ENCODE data around the gene PAK1IP1. TPM values are rescaled to one million over a fixed set of nuclear protein-coding genes. Genes with fewer than 3 reads are reported as not detected.
"Not testable (repeated sequence)": the region's sequence is repeated elsewhere in the genome, so short reads cannot be mapped to it uniquely, and the experiment has no call there.

The PAK1IP1 gene
- total RNA-seq, 1 donor from 2014 or later = 37.4 TPM

DNA sequence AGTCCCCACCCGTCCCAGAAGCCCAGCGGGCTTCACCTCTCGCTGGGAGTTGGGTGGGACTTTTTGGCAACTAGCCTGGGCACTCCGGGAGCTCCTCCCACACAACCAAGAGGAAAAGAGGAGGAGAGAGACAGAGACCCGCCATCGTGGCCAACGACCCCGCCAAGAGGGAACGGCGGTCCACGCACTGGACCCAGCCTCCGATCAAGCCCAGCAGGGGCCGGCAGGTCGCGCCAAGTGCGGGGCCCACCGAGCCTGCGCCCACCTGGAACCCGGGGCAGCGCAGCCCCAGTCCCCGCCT is 25.1 kb downstream of the PAK1IP1 start:
- intact Hi-C loops (cut with micrococcal nuclease) = no loop called here
- DNase-seq (ENCODE audit: low spot score) = no peak

DNA sequence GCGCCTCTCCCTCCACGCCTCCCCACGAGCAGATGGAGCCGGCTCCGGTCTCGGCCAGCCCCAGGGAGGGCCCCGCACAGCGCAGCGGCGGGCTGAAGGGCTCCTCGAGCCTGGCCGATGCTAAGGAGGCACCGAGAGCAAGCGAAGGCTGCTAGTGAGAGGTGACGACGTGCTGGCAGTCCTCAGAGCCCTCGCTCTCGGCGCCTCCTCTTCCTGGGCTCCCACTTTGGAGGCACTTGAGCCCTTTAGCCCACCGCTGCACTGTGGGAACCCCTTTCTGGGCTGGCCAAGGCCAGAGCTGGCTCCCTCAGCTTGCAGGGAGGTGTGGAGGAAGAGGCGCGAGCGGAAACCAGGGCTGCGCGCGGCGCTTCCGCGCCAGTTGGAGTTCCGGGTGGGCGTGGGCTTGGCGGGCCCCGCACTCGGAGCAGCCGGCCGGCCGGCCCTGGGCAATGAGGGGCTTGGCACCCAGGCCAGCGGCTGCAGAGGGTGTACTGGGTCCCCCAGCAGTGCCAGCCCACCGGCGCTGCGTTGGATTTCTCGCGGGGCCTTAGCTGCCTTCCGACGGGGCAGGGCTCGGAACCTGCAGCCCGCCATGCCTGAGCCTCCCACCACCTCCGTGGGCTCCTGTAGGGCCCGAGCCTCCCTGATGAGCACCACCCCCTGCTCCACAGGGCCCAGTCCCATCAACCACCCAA is 25.6 kb downstream of the PAK1IP1 start:
- H3K4me3 Mint-ChIP-seq = peak overlapping the region; percentile 91
- peaks cover 12% of the 10 kb centered on the region for H3K36me3 Mint-ChIP-seq (ENCODE audit: low read depth)
- DNase-seq (ENCODE audit: low spot score) = peak; percentile 63
- intact Hi-C loops (cut with micrococcal nuclease) = no loop called here
- H3K4me1 Mint-ChIP-seq (ENCODE audit: low read depth) = peaks cover 51% of the 10 kb centered on the region
- H3K9me3 Mint-ChIP-seq = peaks cover 14% of the 10 kb centered on the region
- H3K27ac Mint-ChIP-seq = peak overlapping the region; percentile 93
- H3K27me3 Mint-ChIP-seq (ENCODE audit: insufficient read depth) = no peaks in the 10 kb centered on the region

More for the DNA sequence above, 25.1 kb downstream of the PAK1IP1 start:
- H3K36me3 Mint-ChIP-seq (ENCODE audit: low read depth) = peaks cover 9% of the 10 kb centered on the region
- H3K27me3 Mint-ChIP-seq (ENCODE audit: insufficient read depth) = no peaks in the 10 kb centered on the region
- H3K4me1 Mint-ChIP-seq (ENCODE audit: low read depth) = peaks cover 47% of the 10 kb centered on the region
- peak overlapping the region; percentile 86 for H3K27ac Mint-ChIP-seq
- H3K4me3 Mint-ChIP-seq = peak overlapping the region; percentile 89
- H3K9me3 Mint-ChIP-seq = peaks cover 14% of the 10 kb centered on the region

GRCh38 chr6:10720960-10721849 is 26.4 kb downstream of the PAK1IP1 start:
- H3K4me1 Mint-ChIP-seq (ENCODE audit: low read depth) = peaks cover 55% of the 10 kb centered on the region
- DNase-seq (ENCODE audit: low spot score); intact Hi-C loops (cut with micrococcal nuclease); H3K27me3 Mint-ChIP-seq (ENCODE audit: insufficient read depth): not testable (repeated sequence)
- peak overlapping the region; percentile 91 for H3K4me3 Mint-ChIP-seq
- peaks cover 16% of the 10 kb centered on the region for H3K36me3 Mint-ChIP-seq (ENCODE audit: low read depth)
- H3K27ac Mint-ChIP-seq = peak overlapping the region; percentile 93
- H3K9me3 Mint-ChIP-seq = peaks cover 14% of the 10 kb centered on the region

GRCh38 chr6:10721850-10722569 is 27.2 kb downstream of the PAK1IP1 start:
- intact Hi-C loops (cut with micrococcal nuclease) = no loop called here
- Mint-ChIP-seq H3K4me1 (ENCODE audit: low read depth) (peaks cover 55% of the 10 kb centered on the region), H3K9me3 (peaks cover 14% of the 10 kb centered on the region), H3K36me3 (ENCODE audit: low read depth) (peaks cover 18% of the 10 kb centered on the region), H3K4me3 (peak overlapping the region; percentile 91), H3K27ac (peak overlapping the region; percentile 93), H3K27me3 (ENCODE audit: insufficient read depth) (no peaks in the 10 kb centered on the region)
- no peak for DNase-seq (ENCODE audit: low spot score)

- Mint-ChIP-seq H3K9me3 (peaks cover 14% of the 10 kb centered on the region), H3K36me3 (ENCODE audit: low read depth) (peaks cover 19% of the 10 kb centered on the region), H3K27ac (peak overlapping the region; percentile 93), H3K4me1 (ENCODE audit: low read depth) (peaks cover 55% of the 10 kb centered on the region), H3K27me3 (ENCODE audit: insufficient read depth) (no peaks in the 10 kb centered on the region), H3K4me3 (peak overlapping the region; percentile 91)
- no peak for DNase-seq (ENCODE audit: low spot score)
- intact Hi-C loops (cut with micrococcal nuclease) = no loop called here
Measured at GRCh38 chr6:10722570-10722819, 27.7 kb downstream of the PAK1IP1 start.

- peak; percentile 88 for DNase-seq (ENCODE audit: low spot score)
- Mint-ChIP-seq H3K4me1 (ENCODE audit: low read depth) (peaks cover 55% of the 10 kb centered on the region), H3K4me3 (peak within 1 kb of the TSS; percentile 91), H3K9me3 (peaks cover 9% of the 10 kb centered on the region), H3K27ac (peak within 1 kb of the TSS; percentile 93), H3K27me3 (ENCODE audit: insufficient read depth) (no peaks in the 10 kb centered on the region), H3K36me3 (ENCODE audit: low read depth) (peaks cover 16% of the 10 kb centered on the region)
- intact Hi-C loops (cut with micrococcal nuclease) = loop anchor here (1.0 kb wide), 7 partner anchors 24 to 370 kb away; partner anchors contain the start of genes C6orf52, MAK, PAK1IP1 and SMIM13
Measured at GRCh38 chr6:10722820-10723566, 28.2 kb downstream of the PAK1IP1 start, which contains the start of gene TMEM14C. TMEM14C (plus strand) TSS chr6:10723070; CDS start chr6:10724614, 1,544 bp downstream.

GRCh38 chr6:10723567-10723881 is 28.8 kb downstream of the PAK1IP1 start:
- H3K4me1 Mint-ChIP-seq (ENCODE audit: low read depth) = peaks cover 53% of the 10 kb centered on the region
- H3K4me3 Mint-ChIP-seq = peak overlapping the region; percentile 91
- H3K9me3 Mint-ChIP-seq = peaks cover 6% of the 10 kb centered on the region
- no peak for DNase-seq (ENCODE audit: low spot score)
- intact Hi-C loops (cut with micrococcal nuclease) = loop anchor here (1.0 kb wide), 7 partner anchors 24 to 370 kb away; partner anchors contain the start of genes C6orf52, MAK, PAK1IP1 and SMIM13
- no peaks in the 10 kb centered on the region for H3K27me3 Mint-ChIP-seq (ENCODE audit: insufficient read depth)
- peak overlapping the region; percentile 93 for H3K27ac Mint-ChIP-seq
- H3K36me3 Mint-ChIP-seq (ENCODE audit: low read depth) = peaks cover 15% of the 10 kb centered on the region

DNA sequence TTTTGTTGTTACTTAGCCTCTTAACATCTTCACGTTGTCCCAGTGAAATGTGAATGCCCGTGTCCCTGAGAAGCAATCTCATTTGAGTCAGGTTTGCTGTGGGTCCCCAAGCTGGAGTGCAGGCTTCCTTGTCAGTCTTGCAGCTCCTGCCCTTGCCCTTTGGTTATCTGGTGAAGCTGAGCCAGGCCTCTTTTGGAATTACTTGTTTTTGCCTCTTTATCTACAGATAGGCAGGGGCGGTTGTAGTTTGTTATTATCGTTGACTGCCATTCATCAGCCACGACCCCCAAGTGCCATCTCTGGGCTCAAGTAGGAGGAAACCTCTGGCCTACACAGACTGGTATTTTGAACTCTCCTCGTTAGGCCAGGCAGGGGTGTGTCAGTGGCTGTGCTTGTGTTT is 30.3 kb downstream of the PAK1IP1 start:
- DNase-seq (ENCODE audit: low spot score) = no peak
- H3K36me3 Mint-ChIP-seq (ENCODE audit: low read depth) = peaks cover 16% of the 10 kb centered on the region
- no peaks in the 10 kb centered on the region for H3K9me3 Mint-ChIP-seq
- intact Hi-C loops (cut with micrococcal nuclease) = no loop called here
- peak overlapping the region; percentile 9 for H3K4me3 Mint-ChIP-seq
- H3K27me3 Mint-ChIP-seq (ENCODE audit: insufficient read depth) = no peaks in the 10 kb centered on the region
- no peak overlapping the region for H3K27ac Mint-ChIP-seq
- peaks cover 44% of the 10 kb centered on the region for H3K4me1 Mint-ChIP-seq (ENCODE audit: low read depth)

DNA sequence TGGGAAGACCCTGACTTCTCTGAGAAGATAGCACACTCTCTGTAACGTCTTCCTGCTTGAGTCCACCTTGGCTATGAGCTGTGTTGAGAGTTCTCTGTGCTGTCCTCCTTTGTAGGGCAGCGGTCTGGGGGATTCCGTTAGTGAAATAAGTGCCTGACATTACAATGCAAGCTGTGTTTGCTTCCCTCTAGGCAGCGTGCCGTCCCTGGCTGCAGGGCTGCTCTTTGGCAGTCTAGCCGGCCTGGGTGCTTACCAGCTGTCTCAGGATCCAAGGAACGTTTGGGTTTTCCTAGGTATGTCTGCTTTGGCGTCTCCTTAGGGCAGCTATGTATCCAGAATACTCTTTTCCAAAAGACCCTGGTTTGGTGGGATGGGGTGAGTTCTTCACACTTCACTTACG is 30.9 kb downstream of the PAK1IP1 start:
- H3K27ac Mint-ChIP-seq = no peak overlapping the region
- no peaks in the 10 kb centered on the region for H3K27me3 Mint-ChIP-seq (ENCODE audit: insufficient read depth)
- peaks cover 44% of the 10 kb centered on the region for H3K4me1 Mint-ChIP-seq (ENCODE audit: low read depth)
- intact Hi-C loops (cut with micrococcal nuclease) = no loop called here
- DNase-seq (ENCODE audit: low spot score) = no peak
- H3K9me3 Mint-ChIP-seq = no peaks in the 10 kb centered on the region
- H3K36me3 Mint-ChIP-seq (ENCODE audit: low read depth) = peaks cover 23% of the 10 kb centered on the region
- H3K4me3 Mint-ChIP-seq = no peak overlapping the region

GRCh38 chr6:10730254-10730653 is 35.5 kb downstream of the PAK1IP1 start:
- Mint-ChIP-seq H3K9me3 (no peaks in the 10 kb centered on the region), H3K36me3 (ENCODE audit: low read depth) (peaks cover 22% of the 10 kb centered on the region), H3K4me1 (ENCODE audit: low read depth) (peaks cover 6% of the 10 kb centered on the region), H3K4me3 (no peak overlapping the region), H3K27me3 (ENCODE audit: insufficient read depth) (no peaks in the 10 kb centered on the region), H3K27ac (no peak overlapping the region)
- no peak for DNase-seq (ENCODE audit: low spot score)
- intact Hi-C loops (cut with micrococcal nuclease) = no loop called here

DNA sequence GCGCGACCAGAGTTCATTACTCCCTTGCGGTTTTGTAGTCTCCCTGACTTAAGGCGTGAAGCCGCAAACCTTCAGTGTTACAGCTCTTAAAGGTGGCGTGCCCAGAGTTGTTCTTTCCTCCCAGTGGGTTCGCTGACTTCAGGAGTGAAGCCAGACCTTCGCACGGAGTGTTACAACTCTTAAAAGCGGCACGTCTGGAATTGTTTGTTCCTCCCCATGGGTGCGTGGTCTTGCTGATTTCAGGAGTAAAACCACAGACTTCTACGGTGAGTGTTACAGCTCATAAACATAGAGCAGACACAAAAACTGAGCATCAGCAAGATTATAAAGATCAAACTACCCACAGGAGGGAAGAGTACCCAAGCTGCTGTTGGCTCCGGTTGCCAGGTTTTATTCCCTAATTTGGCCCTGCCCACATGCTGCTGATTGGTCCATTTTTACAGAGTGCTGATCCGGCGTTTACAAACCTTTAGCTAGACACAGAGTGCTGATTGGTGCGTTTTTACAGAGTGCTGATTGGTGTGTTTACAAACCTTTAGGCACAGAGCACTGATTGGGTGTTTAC is 38.5 kb downstream of the PAK1IP1 start:
- peaks cover 13% of the 10 kb centered on the region for H3K36me3 Mint-ChIP-seq (ENCODE audit: low read depth)
- no peaks in the 10 kb centered on the region for H3K4me1 Mint-ChIP-seq (ENCODE audit: low read depth)
- H3K4me3 Mint-ChIP-seq = no peak overlapping the region
- no peaks in the 10 kb centered on the region for H3K27me3 Mint-ChIP-seq (ENCODE audit: insufficient read depth)
- no peaks in the 10 kb centered on the region for H3K9me3 Mint-ChIP-seq
- no peak overlapping the region for H3K27ac Mint-ChIP-seq
- no peak for DNase-seq (ENCODE audit: low spot score)
- intact Hi-C loops (cut with micrococcal nuclease) = no loop called here

DNA sequence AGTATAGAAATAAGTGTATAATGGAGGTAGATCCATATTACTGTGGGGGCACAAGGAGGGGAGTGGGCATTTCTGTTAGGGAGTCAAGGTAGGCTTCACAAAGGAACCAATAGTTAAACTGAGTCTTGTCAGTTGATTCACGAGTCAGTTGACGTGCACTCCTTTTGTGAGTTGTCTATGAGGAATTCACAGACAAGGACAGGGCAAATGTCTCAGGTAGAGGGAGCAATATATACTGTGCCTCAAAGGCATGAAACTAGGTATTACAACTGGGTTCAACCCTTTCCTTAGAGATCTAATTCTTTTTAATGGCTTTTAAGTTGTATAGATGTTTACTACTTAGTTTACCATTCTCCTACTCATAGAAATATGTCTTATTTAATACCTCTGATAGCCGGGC is 39.1 kb downstream of the PAK1IP1 start:
- Mint-ChIP-seq H3K4me3 (no peak overlapping the region), H3K4me1 (ENCODE audit: low read depth) (no peaks in the 10 kb centered on the region), H3K27me3 (ENCODE audit: insufficient read depth) (no peaks in the 10 kb centered on the region), H3K36me3 (ENCODE audit: low read depth) (peaks cover 9% of the 10 kb centered on the region), H3K9me3 (no peaks in the 10 kb centered on the region), H3K27ac (no peak overlapping the region)
- DNase-seq (ENCODE audit: low spot score) = no peak
- intact Hi-C loops (cut with micrococcal nuclease) = no loop called here
